HG03103 (cell line): ENCODE measurements around the gene COLGALT1.
"Not testable (repeated sequence)": the region's sequence is repeated elsewhere in the genome, so short reads cannot be mapped to it uniquely, and the experiment has no call there.

Experiments used
- ATAC-seq: cut with Tn5 transposase; IDR thresholded peaks from one replicate; pipeline ENCODE4 v1.9.1; 2021; ENCODE audit warnings: low read depth; ENCODE audit not compliant: unreplicated experiment

The COLGALT1 gene

GRCh38 chr19:17590866-17591265, 35.4 kb downstream of the COLGALT1 start:
- no peak for ATAC-seq

GRCh38 chr19:17594296-17594695, 38.8 kb downstream of the COLGALT1 start:
- ATAC-seq, result not testable (repeated sequence)

GRCh38 chr19:17598063-17598462, 42.6 kb downstream of the COLGALT1 start:
- not testable (repeated sequence) for ATAC-seq

- ATAC-seq, result no peak
Observed at GRCh38 chr19:17598953-17599352, 43.5 kb downstream of the COLGALT1 start.

- no peak for ATAC-seq
Observed at GRCh38 chr19:17599780-17600179, 44.3 kb downstream of the COLGALT1 start.

GRCh38 chr19:17601683-17602082, 46.2 kb downstream of the COLGALT1 start:
- no peak for ATAC-seq

- no peak for ATAC-seq
Observed at GRCh38 chr19:17602217-17602616, 46.8 kb downstream of the COLGALT1 start.

- no peak for ATAC-seq
Observed at GRCh38 chr19:17602872-17603510, 47.5 kb downstream of the COLGALT1 start.

GRCh38 chr19:17604372-17605025, 49.0 kb downstream of the COLGALT1 start:
- no peak for ATAC-seq

GRCh38 chr19:17605117-17605516, 49.7 kb downstream of the COLGALT1 start:
- no peak for ATAC-seq

- peak; percentile 59 for ATAC-seq
Observed at GRCh38 chr19:17605761-17606589, 50.5 kb downstream of the COLGALT1 start.

- no peak for ATAC-seq
Observed at GRCh38 chr19:17606590-17607185, 51.2 kb downstream of the COLGALT1 start.

- no peak for ATAC-seq
Observed at GRCh38 chr19:17607936-17608335, 52.5 kb downstream of the COLGALT1 start.

- ATAC-seq, result no peak
Observed at GRCh38 chr19:17610384-17610783, 54.9 kb downstream of the COLGALT1 start.

GRCh38 chr19:17611462-17612244, 56.2 kb downstream of the COLGALT1 start:
- no peak for ATAC-seq

- ATAC-seq, result no peak
Observed at GRCh38 chr19:17614476-17614875, 59.0 kb downstream of the COLGALT1 start.

GRCh38 chr19:17615889-17616685, 60.6 kb downstream of the COLGALT1 start:
- ATAC-seq, result no peak

GRCh38 chr19:17616686-17616960, 61.2 kb downstream of the COLGALT1 start:
- ATAC-seq, result no peak

GRCh38 chr19:17616961-17617806, 61.7 kb downstream of the COLGALT1 start:
- ATAC-seq, result no peak
